GM12892 (cell line): ENCODE measurements around the gene PNPLA1.

ENCODE experiments used
- POLR2A ChIP-seq: IDR thresholded peaks from 2 replicates; pipeline ENCODE4 v1.6.1; 2011; ENCODE audit warnings: low read depth, low read length, control low read depth
- POLR2AphosphoS5 ChIP-seq: IDR thresholded peaks from 2 replicates; pipeline ENCODE4 v1.6.1; 2011; ENCODE audit warnings: low read depth, low read length, control low read depth
- TAF1 ChIP-seq: IDR thresholded peaks from 2 replicates; pipeline ENCODE4 v1.6.1; 2011; ENCODE audit warnings: low read depth, mild to moderate bottlenecking, control low read depth, low read length, borderline replicate concordance

GRCh38 chr6:36312854-36313648 is 43.2 kb downstream of the PNPLA1 start:
- TF ChIP-seq POLR2A: no peak
- no peak for TF ChIP-seq TAF1
- TF ChIP-seq POLR2AphosphoS5: no peak
